Measurements from ENCODE around the gene UXS1.

GRCh38 chr2:106116248-106116647, 77.9 kb downstream of the UXS1 start:
- no peak for TF ChIP-seq CTCF (IDR thresholded peaks at IDR 0.05)
- TF ChIP-seq POLR2A (IDR thresholded peaks at IDR 0.05) = no peak
